CD4-positive, alpha-beta T cell treated with Interleukin-10 for 1 hour (primary cell): ENCODE measurements around the gene NPTXR.
A peak's percentile ranks its signal among the peaks of the same experiment; 100 is the strongest.

ENCODE experiments used
- DNase-seq: peaks from one replicate; pipeline ENCODE4 v3.0.0-alpha.2; 2020

Gene NPTXR

DNA sequence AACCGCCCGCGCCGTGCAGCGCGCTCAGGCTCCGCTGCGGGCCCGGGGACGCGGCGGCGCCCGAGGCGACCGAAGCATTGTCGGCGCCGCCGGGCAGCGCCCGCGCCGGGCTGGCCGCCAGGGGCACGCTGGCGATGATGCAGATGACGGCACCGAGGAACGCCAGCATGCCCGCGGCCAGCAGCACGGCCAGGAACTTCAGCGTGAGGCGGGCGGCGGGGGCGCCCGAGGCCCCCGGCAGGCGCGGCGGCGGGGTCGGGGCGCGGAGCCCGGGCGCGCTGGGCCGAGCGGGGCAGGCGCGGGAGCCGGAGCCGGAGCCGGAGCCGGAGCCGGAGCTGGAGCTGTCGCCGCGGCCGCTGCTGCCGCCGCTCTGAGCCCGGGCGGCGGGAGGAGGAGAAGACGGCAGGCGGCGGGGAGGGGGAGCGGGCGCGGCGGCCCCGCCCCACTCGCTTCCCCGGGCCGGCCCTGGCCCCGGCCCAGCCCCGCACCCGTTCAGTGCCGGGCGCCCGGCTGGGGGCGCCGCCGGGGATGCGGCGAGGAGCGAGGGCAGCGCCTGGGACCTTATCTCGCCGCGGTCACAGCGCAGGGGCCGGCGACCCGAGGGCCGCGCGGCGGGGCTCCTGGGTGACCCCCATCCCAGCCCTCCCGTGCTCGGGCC is at the start of gene NPTXR:
Gene NPTXR, minus strand, starts transcription at position 372 of the 658 bp plus-strand sequence.
- peak; percentile 40 for DNase-seq

DNA sequence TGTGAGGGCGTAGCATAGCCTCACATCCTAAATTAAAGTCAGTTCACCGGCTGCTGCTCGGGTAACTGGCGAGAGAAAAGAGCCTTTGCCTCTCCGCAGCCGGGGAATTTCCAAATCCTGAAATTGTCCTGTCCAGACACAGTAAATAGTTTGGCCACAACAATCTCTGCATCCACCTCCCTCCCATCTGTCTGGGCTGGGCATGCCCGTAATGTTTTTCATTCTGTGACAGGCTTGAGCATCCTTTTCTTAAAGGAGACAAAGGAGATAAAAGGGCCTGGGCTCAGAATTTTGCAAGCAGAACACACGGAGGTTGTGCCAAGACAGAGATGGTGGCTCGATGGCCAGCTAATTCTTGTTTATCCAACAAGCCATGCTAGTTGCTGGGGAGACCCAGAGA is 47.4 kb upstream of the NPTXR start:
- no peak for DNase-seq

DNA sequence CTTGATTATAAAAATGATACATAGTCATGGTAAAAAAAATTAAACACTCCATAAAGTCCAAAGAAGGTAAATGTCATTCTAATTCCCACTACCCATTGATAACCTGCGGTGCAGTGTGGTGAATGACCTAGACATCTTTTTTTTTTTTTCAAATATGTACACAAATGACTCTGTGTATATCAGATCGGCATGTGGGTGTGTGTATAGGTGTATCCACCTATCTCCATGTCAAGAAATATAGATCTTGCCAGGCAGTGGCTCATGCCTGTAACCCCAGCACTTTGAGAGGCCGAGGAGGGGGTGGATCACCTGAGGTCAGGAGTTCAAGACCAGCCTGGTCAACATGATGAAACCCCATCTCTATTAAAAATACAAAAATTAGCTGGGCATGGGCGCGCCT is 46.5 kb upstream of the NPTXR start:
- DNase-seq, result no peak

DNA sequence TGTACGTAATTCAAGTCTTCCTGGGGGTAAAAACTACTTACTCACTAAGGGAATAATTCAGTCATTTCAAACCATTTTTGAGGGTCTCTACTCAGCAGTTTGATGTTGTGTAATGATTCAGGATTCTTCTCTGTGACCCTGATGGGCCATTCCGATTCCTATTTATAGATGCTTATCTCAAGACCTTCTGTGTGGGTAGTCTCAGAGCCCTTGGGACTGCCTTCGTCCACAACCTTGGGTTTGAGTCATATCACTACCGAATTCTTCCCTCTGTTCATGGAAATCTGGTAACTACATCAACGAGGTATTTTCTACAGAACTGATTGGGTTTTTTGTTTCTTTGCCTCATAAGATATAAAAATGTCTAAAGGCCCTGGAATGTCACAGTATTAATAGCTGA is 42.5 kb upstream of the NPTXR start:
- DNase-seq, result no peak

DNA sequence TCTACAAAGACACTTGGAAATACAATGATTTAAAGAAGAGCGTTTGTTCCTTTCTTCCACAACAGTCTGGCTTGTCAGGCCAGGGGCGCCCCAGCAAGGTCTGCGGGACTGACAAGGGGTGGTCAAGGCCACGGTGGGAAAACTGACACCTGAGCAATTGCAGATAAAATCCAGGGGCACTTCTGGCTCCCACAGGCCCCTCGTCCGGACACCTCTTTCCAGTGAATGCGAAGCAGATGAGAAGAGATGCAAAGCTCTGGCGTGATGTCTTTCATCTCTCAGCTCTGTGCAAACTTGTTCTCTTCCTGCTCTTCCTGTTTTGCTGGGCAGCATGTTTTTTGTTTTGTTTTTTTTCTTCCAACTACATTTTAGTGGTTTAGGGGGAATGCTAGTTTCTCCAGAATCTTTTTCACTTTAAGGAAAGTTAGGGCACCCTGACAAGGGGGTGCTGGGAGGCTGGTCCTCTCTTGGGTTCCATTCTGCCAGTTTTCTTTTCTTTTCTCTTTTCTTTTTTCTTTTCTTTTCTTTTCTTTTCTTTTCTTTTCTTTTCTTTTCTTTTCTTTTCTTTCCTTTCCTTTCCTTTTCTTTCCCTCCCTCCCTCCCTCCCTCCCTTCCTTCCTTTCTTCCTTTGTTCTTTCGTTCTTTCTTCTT is 39.3 kb upstream of the NPTXR start:
- DNase-seq, result no peak

DNA sequence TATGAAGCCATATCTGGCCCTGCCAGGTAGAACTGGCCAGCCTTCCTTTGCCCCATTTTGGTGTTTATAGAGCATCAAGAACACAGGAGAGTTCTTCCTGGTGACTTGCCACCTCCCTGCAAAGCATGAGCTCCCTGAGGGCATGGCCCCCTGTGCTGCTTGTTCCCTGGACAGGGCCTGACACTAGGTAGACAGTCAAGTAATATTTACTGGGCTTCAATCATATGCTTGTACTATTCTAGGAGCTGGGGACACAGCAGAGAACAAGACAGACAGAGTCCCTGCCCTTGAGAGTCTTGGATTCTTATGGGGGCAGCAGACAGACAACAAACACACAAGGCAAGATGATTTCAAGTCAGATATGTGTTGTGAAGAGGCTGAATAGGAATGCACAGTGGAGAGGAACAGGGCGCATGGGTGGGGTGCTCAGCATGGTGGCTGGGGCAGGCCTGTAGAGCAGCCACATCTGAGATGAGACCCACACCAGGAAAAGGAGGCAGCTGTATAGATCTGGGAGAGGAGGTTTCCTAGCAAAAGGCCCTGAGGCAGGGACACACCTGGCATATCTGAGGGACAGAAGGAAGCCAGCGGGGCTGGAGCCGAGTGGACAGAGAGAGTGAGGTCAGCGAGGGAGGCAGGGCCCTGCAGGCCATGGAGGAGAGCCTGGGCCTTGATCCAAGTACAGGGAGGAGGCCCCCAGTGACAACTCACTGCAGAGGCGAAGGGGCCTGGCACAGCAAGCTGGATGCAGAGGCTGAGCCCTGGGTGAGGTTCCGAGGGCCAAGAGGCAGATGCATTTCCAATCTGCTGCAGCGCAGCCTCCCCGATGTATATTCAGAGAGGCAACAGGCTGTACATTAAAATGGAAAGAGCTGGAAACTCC is 38.4 kb upstream of the NPTXR start:
- DNase-seq, result no peak

DNA sequence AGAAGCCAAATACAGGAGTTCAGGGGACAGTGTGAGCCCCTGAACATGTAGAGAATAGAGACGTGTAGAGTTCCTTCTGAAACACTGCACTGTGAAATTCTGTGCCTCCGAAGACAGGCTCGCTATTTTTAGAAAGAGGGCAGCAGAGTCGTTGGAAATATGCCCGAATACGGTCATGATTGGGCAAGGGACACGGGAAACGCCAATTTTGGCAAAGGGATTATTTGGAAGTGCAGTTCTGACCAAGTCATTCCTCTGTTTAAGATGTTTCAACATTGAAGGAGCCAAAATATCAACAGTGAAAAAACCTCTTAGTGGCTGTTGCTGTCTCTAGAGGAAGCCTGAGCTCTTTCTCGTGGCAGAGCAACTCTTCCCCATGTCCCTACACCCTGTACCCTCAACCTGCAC is 37.6 kb upstream of the NPTXR start:
- no peak for DNase-seq

DNA sequence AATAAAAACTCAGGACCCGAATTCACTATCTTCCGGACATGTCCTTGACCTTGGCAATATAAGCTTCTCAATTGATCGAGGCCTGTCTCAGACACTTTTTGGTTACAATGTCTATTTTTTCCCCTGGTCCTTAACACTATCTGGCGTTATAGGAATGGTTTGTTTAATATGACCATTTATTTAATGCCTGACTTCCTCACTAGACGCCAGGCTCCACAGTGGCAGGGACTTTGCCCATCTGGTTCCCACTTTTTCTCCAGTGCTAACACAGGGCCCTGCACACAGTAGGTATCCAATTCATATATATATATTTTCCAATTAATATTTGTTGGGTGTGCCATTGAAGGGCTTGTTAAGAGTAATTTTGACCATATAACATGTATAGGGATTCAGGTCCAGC is 36.1 kb upstream of the NPTXR start:
- DNase-seq, result no peak

DNA sequence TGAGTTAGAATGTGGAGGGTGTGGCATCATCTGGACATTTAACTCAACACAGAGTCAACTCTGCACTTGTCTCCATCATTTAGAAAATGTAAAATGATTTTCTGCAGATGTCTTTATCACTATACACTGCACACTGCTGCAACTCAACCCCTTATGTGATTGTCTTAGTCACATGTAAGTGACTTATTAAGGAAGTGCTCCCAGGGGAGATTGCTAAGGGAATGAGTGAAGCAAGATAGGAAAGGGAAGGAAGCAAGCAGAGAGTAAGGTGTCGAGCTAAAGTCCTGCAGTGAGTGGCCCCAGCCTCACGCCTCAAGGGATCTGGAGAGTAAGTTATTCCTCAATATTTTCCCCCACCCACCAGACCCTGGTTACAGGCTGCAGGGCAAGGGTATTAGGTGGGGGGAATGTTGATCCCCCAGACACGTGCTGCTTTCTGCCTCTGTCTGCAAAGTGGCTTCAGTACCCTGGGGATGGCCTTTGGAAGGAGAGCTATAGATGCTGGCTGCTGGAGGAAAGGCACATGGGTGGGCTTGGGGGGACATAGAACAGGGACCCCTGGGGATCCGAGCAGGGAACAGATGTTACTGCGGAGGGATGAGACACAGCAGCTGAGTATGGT is 35.4 kb upstream of the NPTXR start:
- DNase-seq, result no peak

DNA sequence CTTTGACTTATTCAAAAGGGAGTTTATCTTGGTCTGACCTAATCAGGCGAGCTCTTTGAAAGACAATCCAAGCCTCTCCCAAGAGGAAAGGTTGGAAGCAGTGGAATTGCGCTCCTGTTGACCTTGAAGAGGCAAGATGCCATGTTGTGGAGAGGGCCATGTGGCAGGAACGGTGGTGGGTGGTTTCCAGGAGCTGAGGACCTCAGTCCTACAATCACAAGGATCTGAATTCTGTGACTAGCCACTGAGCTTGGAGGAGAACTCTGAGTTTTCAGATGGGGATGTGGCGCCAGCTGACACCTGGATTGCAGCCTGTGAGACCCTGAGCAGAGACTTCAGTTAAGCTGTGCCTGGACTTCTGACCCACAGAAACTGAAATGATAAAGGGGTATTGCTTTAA is 34.2 kb upstream of the NPTXR start:
- DNase-seq, result no peak

DNA sequence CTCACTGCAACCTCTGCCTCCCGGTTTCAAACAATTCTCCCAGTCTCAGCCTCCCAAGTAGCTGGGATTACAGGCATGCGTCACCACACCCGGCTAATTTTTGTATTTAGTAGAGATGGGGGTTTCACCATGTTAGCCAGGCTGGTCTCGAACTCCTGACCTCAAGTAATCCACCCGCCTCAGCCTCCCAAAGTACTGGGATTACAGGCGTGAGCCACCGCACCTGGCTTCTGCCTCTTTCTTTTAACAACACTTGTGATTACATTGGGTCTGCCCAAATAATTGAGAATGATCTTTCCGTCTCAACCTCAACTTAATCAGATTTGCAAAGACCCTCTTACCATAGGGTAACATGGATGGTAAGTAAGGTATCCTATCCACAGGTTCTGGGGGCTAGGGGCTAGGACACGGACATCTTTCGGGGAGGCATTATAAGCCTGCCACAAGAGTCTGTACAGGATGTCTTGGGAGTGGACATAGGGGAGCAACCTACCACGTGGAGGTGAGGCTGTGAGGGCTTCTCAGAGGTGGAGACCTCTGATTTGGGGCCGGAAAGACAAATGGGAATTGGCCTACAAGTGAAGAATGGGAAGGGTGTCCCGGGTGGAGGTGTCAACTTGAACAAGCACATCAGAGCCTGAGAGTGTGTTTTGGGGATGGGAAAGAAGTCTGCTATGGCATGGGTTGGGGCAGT is 30.8 kb upstream of the NPTXR start:
- DNase-seq, result no peak

DNA sequence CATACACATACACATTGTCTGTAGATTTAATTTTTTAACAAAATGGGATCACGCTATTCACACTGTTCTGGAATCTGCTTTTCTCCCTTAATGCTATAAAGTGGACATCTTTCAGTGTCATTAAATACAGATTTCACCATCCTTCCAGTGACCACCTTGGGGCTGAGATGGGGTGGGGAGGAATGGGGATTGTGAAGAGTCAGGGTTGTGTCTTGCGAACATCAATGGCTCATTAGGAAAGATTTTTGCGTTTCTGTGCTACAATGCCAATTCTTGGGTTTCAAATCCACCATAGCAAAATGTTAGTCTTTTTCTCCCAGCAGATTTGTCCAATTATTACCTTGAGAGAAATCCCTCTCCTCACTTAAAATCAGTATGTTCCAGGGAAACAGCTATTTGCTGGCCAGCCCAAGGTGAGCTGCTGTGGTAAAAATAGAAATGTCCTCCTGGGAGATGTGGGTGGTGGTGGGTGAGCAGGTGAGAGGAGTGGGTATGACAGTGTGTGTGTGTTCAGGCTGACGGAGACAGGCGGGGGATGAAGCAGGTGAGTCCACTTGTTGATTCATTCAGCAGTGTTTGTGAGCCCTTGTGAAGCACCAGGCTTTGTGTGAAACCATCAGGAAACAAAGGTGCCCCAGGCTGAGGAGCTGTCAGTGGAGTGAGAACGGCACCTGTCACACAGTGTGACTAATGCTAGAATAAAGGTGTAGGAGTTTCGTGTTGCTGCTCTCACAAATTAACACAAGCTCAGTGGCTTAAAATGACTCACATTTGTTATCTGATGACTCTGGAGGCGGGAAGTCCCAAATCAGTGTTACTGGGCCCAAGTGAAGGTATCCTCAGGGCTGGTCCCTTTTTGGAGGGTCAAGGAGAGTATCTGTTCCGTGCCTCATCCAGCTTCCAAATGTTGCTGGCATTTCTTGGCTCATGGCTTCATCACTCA is 29.9 kb upstream of the NPTXR start:
- peak; percentile 60 for DNase-seq

DNA sequence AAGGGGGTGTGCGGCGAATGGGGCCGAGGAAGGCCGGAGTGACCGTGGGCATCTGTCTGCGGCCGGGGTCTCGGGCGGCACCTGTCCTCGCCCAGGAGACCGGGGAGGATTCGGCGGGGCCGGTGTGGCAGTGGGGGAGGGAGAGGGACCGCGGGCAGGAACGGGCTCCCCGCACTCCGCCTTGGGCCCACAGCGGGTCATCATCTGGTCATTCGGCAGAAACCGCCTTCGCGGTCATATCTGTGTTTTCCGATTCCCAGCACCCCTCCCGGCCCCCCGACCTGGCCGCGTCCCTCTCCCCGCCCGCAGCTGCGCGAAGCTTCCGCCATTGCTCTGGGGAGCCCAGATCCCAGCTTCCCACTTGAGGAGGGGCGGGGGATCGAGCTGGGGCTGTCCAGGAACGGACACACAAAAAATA is 29.0 kb upstream of the NPTXR start:
- peak; percentile 17 for DNase-seq

DNA sequence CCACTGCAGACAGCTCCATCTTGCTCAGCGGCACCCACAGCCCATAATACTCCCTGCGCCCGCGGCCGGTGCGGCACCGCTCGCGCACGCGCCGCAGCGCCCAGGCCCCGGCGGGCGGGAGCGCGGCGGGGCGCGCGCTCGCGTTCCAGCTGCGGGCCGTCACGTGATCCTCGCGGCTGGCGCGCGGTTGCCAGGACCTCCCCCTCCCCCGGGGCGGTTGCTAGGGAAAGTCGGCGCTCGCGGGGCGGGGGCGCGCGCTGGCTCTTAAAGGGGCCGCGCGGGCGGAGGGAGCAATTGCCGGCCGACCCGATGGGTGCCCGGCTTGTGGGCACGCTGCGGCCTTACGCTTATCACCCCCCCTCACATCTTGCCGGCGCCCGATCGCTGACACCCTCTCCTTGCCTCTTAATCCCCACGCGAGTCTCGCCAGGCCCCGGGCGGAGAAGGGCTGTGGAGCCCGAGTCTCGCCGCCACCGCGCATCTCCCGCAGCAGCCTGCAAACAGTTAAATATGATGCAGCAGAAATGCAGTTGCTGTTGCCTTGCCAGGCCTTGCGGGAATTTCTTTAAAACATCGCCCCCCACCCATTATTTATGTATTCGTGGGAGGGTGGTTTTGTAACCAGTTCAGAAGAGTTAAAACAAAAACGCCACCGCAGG is 28.5 kb upstream of the NPTXR start, which contains the start of gene CBX6:
Gene CBX6, minus strand, starts transcription at position 45 of the 659 bp plus-strand sequence. Its CDS starts 26 bp downstream, at position 19.
- peak; percentile 95 for DNase-seq

DNA sequence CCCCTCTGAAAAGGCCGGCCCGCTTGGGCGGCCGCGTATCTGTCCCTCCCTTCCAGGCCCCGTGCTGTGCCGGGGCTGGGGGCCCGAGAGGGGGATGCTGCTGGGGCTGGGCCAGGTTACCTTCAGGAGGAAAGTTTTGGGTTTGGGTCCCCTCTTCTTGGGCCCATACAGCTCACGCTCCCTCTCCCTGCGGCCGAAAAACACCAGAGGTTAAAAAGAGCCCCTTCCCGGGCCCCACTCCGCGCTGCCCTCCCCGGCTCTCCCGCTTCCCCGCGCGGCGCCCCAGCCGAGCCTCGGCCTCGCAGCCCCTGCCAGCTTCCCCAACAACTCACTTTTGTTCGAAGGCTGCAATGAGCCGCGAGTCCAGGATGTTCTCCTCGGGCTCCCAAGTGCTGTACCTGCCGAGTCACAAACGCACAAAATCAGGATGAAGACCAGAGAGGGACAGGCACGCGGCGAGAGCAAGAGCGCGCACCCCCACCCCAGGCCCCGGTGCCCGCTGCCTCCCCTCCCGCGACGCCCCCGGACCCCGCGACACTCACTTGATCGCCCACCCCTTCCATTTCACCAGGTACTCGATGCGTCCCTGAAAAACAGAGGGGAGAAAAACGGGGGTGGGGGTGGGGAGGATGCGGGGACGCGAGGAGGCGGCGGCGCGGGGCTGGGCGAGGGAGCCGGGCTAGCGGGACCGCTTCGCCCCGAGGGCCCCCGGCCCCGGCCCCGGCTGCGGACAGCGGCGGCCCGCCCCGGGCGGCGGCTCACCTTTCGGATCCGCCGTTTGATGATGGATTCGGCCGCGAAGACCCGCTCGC is 27.7 kb upstream of the NPTXR start:
- peak; percentile 31 for DNase-seq

DNA sequence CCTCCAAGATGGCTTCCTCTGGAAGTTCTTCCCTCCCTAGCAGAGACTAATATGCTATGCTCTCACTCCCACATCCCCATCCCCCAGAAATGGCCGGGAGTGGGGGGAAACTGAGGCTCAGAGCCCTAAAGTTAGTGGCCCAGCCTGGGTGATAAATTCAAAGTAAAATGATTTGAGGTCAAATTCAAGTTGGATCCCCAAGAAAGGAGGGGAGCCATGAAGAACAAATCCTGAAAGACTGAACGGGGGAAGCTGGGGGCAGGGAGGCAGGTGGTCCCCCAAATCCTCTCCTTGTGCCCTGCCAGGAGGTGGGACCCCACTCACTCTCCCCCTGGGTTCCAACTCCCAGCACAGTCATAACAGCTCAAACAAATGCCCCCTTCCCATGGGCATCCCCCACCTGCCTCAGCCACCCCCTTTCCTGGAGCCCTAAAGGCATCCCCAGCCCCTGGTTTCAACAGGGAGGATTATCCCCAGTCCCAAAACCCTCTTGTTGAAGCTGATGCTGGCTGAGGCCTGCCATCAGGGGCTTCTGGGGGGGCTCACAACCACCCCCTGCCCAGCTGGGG is 27.0 kb upstream of the NPTXR start:
- no peak for DNase-seq

DNA sequence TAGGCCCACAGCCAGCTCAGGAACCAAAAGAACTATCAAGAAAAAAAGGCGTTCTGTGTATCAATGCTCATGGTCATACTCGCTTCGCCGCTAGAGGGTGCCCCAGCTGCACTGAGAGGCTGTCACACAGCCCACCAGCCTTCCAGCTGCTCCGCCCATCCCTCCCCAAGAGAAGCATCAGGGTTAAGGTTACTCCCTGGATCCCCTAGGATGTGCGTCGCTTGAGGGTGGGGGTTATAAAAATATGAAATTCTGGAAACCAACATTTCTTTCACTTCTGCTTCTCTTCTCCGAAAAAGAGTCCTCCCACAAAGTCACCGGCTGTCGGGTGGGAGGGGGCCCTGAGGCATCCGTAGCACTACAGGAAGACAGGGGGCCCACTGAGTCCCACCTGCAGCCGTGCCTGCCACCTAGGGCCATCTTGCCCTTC is 26.5 kb upstream of the NPTXR start:
- DNase-seq, result peak; percentile 88

DNA sequence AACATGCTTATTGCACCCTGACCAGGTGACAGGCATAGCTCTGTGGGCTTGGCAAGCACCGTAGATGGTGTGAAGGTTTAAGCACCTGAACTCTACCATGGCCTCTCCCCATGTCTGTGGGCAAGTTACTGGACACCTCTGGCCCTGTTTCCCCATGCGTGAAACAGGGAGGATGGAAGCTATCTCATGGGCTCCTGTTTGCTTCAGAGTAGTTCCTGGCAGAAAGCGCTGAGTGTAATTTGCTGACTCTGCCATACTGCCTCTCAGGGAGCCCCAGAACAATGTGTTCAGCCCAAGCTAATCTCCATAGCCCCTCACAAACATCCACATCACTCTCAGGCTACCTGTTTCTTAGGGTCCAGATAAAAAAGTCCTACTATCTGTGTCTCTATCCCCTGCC is 25.8 kb upstream of the NPTXR start:
- DNase-seq, result no peak

DNA sequence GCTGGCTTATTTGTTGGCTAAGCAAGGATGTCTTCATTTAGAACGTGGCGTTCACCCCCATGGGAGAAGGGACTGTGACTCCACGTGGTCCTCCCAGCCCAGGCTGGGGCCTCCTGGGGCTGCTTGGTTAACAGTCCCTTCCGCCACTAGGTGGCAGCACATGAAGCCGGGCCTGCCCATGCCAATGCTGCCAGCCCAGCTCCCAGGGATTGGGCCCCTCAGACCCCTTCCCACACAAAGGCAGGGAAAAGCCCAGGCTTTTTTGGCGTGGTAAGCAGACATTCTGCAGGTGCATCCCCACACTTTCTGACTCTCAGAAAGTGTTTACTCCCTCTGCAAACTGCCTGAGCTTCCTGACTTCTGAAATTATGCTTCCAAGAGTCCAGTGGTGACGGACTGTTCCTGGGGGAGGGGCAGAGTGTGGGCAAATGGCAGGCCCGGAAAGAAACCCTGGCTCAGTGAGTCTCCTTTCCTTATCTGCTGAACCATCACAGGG is 25.1 kb upstream of the NPTXR start:
- DNase-seq, result peak; percentile 82
